Occipital lobe (tissue), 2 donors: ENCODE results near the gene LEF1. TPM values are rescaled to one million over a fixed set of nuclear protein-coding genes. Genes with fewer than 3 reads are reported as not detected.

Experiments used
- DNase-seq: peaks from one replicate; lab custom pipeline; 2025; lab: John Stamatoyannopoulos, UW
- total RNA-seq: library from RNA; depleted of rRNA; stranded (reverse); fragments of >200 nt; gene quantifications from one replicate; pipeline ENCODE4 v1.2.3, GENCODE V29; 2014

LEF1 gene
- total RNA-seq, 1 donor from 2014 or later = 6.9 TPM

- DNase-seq = no peak
These were observed 167.1 kb downstream of the LEF1 start for GRCh38 chr4:108001540-108002135.

GRCh38 chr4:107999932-108000539 is 168.7 kb downstream of the LEF1 start:
- DNase-seq = no peak

GRCh38 chr4:107997794-107998193 is 170.9 kb downstream of the LEF1 start:
- DNase-seq = no peak

Other genes with a start within 250 kb of the LEF1 start
- 14.2 TPM for gene CYP2U1, start 237.4 kb downstream of the LEF1 start, total RNA-seq
- gene HADH, start 179.0 kb downstream of the LEF1 start, total RNA-seq = 10.1 TPM